H1 (cell line): Measurements from ENCODE around the gene STAT2. TPM values are rescaled to one million over a fixed set of nuclear protein-coding genes. Genes with fewer than 3 reads are reported as not detected.

ENCODE experiments used
- CTCF ChIA-PET: fragments of 300-600 bp; sonication (Branson Sonifier 250); formaldehyde crosslinking; loops from one replicate; lab custom pipeline; 2021; ENCODE audit not compliant: partially characterized antibody; lab: Charles Lee
- POLR2A ChIA-PET: fragments of 300-600 bp; sonication (Branson Sonifier 250); formaldehyde crosslinking; loops from one replicate; lab custom pipeline; 2021; ENCODE audit warnings: inconsistent platforms; ENCODE audit not compliant: partially characterized antibody; lab: Charles Lee
- DNase-seq, 2 experiments: peaks; one replicate each; pipeline versions ENCODE4 v3.0.0 to v3.0.0-alpha.2; 2010 to 2022; ENCODE audit warnings: low spot score in 2 of 2, low read depth in 1 of 2, mixed read lengths in 1 of 2
- FAIRE-seq: peaks from 2 replicates; lab custom pipeline; 2011; peaks lifted over from hg19 to GRCh38; lab: Jason Lieb, UNC
- H2AFZ ChIP-seq: 2 replicates; pipeline ENCODE4 v1.8.1; 2012; ENCODE audit warnings: low read length, inconsistent platforms
- H2AK5ac ChIP-seq: 2 replicates; pipeline ENCODE4 v1.6.1; 2013; ENCODE audit warnings: low read depth, low read length
- H2BK120ac ChIP-seq: replicated peaks from 2 replicates; pipeline ENCODE3; 2013; ENCODE audit warnings: low read depth, low read length, inconsistent platforms
- H2BK12ac ChIP-seq: 2 replicates; pipeline ENCODE4 v1.6.1; 2013; ENCODE audit warnings: low read depth, low read length
- H2BK15ac ChIP-seq: 2 replicates; pipeline ENCODE4 v1.6.1; 2013; ENCODE audit warnings: low read length
- H2BK20ac ChIP-seq: 2 replicates; pipeline ENCODE4 v1.6.1; 2013; ENCODE audit warnings: low read length
- H2BK5ac ChIP-seq: 2 replicates; pipeline ENCODE4 v1.6.1; 2013; ENCODE audit warnings: low read depth, low read length
- H3K14ac ChIP-seq: 2 replicates; pipeline ENCODE4 v1.6.1; 2013; ENCODE audit warnings: inconsistent platforms; ENCODE audit not compliant: insufficient read length
- H3K18ac ChIP-seq: 2 replicates; pipeline ENCODE4 v1.6.1; 2013; ENCODE audit warnings: low read length; ENCODE audit errors: extremely low read depth
- H3K23ac ChIP-seq: 2 replicates; pipeline ENCODE4 v1.6.1; 2013; ENCODE audit warnings: inconsistent platforms; ENCODE audit not compliant: insufficient read length
- H3K23me2 ChIP-seq: 2 replicates; pipeline ENCODE4 v1.6.1; 2013; ENCODE audit warnings: low read depth, low read length
- H3K27ac ChIP-seq: 2 replicates; pipeline ENCODE4 v1.6.1; 2011; ENCODE audit warnings: low read depth, low read length, inconsistent platforms
- H3K27me3 ChIP-seq, 4 experiments: replicated peaks in 1 of 4; 1 replicate in 1 of 4; 2 replicates in 3 of 4; pipeline versions ENCODE4 v1.6.1 to v1.8.1; 2011 to 2013; ENCODE audit warnings: low read length in 3 of 4, mild to moderate bottlenecking in 3 of 4, inconsistent platforms in 2 of 4, mixed read lengths in 2 of 4, moderate library complexity in 1 of 4; ENCODE audit not compliant: control insufficient read depth in 3 of 4, insufficient read depth in 3 of 4; ENCODE audit errors: extremely low read depth in 1 of 4
- H3K36me3 ChIP-seq, 4 experiments: 2 replicates each; pipeline versions ENCODE4 v1.6.1 to v1.8.1; 2011 to 2013; ENCODE audit warnings: mild to moderate bottlenecking in 4 of 4, low read length in 3 of 4, moderate library complexity in 2 of 4, control low read depth in 1 of 4, inconsistent platforms in 1 of 4; ENCODE audit not compliant: insufficient read depth in 4 of 4, control insufficient read depth in 2 of 4
- H3K4ac ChIP-seq: replicated peaks from 2 replicates; pipeline ENCODE3; 2013; ENCODE audit warnings: low read length, low read depth, mixed read lengths, inconsistent platforms; ENCODE audit not compliant: insufficient read length
- H3K4me1 ChIP-seq, 4 experiments: replicated peaks in 1 of 4; 1 replicate in 1 of 4; 2 replicates in 3 of 4; pipeline versions ENCODE4 v1.6.1 to v1.8.1; 2011 to 2013; ENCODE audit warnings: low read length in 3 of 4, inconsistent platforms in 2 of 4, mixed read lengths in 1 of 4; ENCODE audit not compliant: insufficient read depth in 4 of 4, control insufficient read depth in 3 of 4
- H3K4me2 ChIP-seq, 2 experiments: 2 replicates each; pipeline versions ENCODE4 v1.6.1 to v1.8.1; 2011 to 2013; ENCODE audit warnings: low read depth in 2 of 2, low read length in 2 of 2, control low read depth in 1 of 2, inconsistent platforms in 1 of 2, mild to moderate bottlenecking in 1 of 2; ENCODE audit not compliant: insufficient read depth in 1 of 2
- H3K4me3 ChIP-seq, 4 experiments: fragments of 200-600, 300-600 bp in 1 of 4; sonication (generic), shearing (Covaris generic), sonication (Bioruptor Twin) in 1 of 4; 2 replicates each; pipeline versions ENCODE4 v1.5.1 to v1.8.1; 2011 to 2016; ENCODE audit warnings: low read length in 4 of 4, low read depth in 3 of 4, control low read depth in 2 of 4, inconsistent platforms in 2 of 4, mild to moderate bottlenecking in 2 of 4, mixed read lengths in 1 of 4, moderate library complexity in 1 of 4; ENCODE audit not compliant: insufficient read depth in 2 of 4; ENCODE audit errors: extremely low read depth in 1 of 4
- H3K56ac ChIP-seq: replicated peaks from 2 replicates; pipeline ENCODE3; 2013; ENCODE audit warnings: low read depth, mild to moderate bottlenecking, mixed read lengths, low read length, inconsistent platforms; ENCODE audit not compliant: insufficient read length
- H3K79me1 ChIP-seq: 2 replicates; pipeline ENCODE4 v1.6.1; 2013; ENCODE audit warnings: low read depth, low read length, control low read depth
- H3K79me2 ChIP-seq, 2 experiments: 2 replicates each; pipeline versions ENCODE4 v1.6.1 to v1.8.1; 2012 to 2013; ENCODE audit warnings: low read length in 2 of 2, mild to moderate bottlenecking in 2 of 2, inconsistent platforms in 1 of 2; ENCODE audit not compliant: insufficient read depth in 2 of 2, control insufficient read depth in 1 of 2
- H3K9ac ChIP-seq, 4 experiments: replicated peaks in 1 of 4; 1 replicate in 1 of 4; 2 replicates in 3 of 4; pipeline versions ENCODE4 v1.6.1 to v1.8.1; 2011 to 2013; ENCODE audit warnings: low read depth in 3 of 4, low read length in 3 of 4, control low read depth in 2 of 4, mild to moderate bottlenecking in 2 of 4, moderate library complexity in 2 of 4, inconsistent platforms in 1 of 4; ENCODE audit errors: extremely low read depth in 1 of 4
- H3K9me3 ChIP-seq, 2 experiments: 2 replicates each; pipeline versions ENCODE4 v1.6.1 to v1.8.1; 2012 to 2013; ENCODE audit warnings: mild to moderate bottlenecking in 2 of 2, moderate library complexity in 2 of 2, control low read depth in 1 of 2, inconsistent platforms in 1 of 2, low read depth in 1 of 2, low read length in 1 of 2, mixed read lengths in 1 of 2; ENCODE audit not compliant: insufficient read depth in 2 of 2
- H4K20me1 ChIP-seq, 2 experiments: replicated peaks in 1 of 2; 2 replicates each; pipeline versions ENCODE3 to v1.8.1; 2011 to 2013; ENCODE audit warnings: inconsistent platforms in 2 of 2, low read length in 2 of 2, mild to moderate bottlenecking in 1 of 2; ENCODE audit not compliant: insufficient read depth in 2 of 2, control insufficient read depth in 1 of 2
- H4K5ac ChIP-seq: 2 replicates; pipeline ENCODE4 v1.6.1; 2013; ENCODE audit warnings: low read length, low read depth, mixed read lengths, inconsistent platforms; ENCODE audit not compliant: insufficient read length
- H4K8ac ChIP-seq: 2 replicates; pipeline ENCODE4 v1.8.0; 2013; ENCODE audit warnings: mild to moderate bottlenecking, moderate library complexity, low read length, inconsistent platforms; ENCODE audit not compliant: insufficient read depth; ENCODE audit errors: extremely low read depth
- H4K91ac ChIP-seq: replicated peaks from 2 replicates; pipeline ENCODE3; 2013; ENCODE audit warnings: low read length, mixed read lengths, inconsistent platforms; ENCODE audit not compliant: insufficient read length
- BRCA1 ChIP-seq: IDR thresholded peaks from 2 replicates; pipeline ENCODE4 v1.6.1; 2012; ENCODE audit warnings: low read depth, low read length, improper control_type of control experiment
- E2F6 ChIP-seq: IDR thresholded peaks from 2 replicates; pipeline ENCODE4 v1.6.1; 2012; ENCODE audit warnings: inconsistent platforms
- FOSL1 ChIP-seq: IDR thresholded peaks from 2 replicates; pipeline ENCODE4 v1.6.1; 2011; ENCODE audit warnings: mild to moderate bottlenecking, low read depth, low read length, moderate library complexity; ENCODE audit not compliant: insufficient read depth
- HDAC2 ChIP-seq, 2 experiments: fragments of 300-600 bp in 1 of 2; sonication (generic) in 1 of 2; IDR thresholded peaks; 2 replicates each; pipeline ENCODE4 v1.6.1; 2011 to 2012; ENCODE audit warnings: low read depth in 2 of 2, low read length in 2 of 2, mild to moderate bottlenecking in 2 of 2, moderate library complexity in 2 of 2, borderline replicate concordance in 1 of 2, inconsistent platforms in 1 of 2
- JUN ChIP-seq: IDR thresholded peaks from 2 replicates; pipeline ENCODE4 v1.6.1; 2011; ENCODE audit warnings: low read depth, mild to moderate bottlenecking, improper control_type of control experiment, low read length
- KDM5A ChIP-seq: fragments of 200-600 bp; IDR thresholded peaks from 2 replicates; pipeline ENCODE4 v1.7.1; 2012; ENCODE audit warnings: mild to moderate bottlenecking, low read length, inconsistent platforms, mixed read lengths
- RBBP5 ChIP-seq: IDR thresholded peaks from 2 replicates; pipeline ENCODE4 v1.7.1; 2012; ENCODE audit warnings: low read depth, mild to moderate bottlenecking, inconsistent platforms, low read length, moderate library complexity, borderline replicate concordance
- TCF12 ChIP-seq: IDR thresholded peaks from 2 replicates; pipeline ENCODE4 v1.6.1; 2011; ENCODE audit warnings: low read depth, mild to moderate bottlenecking, low read length
- WGBS, 2 experiments: shearing (Covaris generic) in 1 of 2; methylation state at CpG; one replicate each; pipeline versions ENCODE4 v1.1.6 to v1.1.7; 2013 to 2015; ENCODE audit warnings: low lambda C conversion rate in 2 of 2, mixed read lengths in 2 of 2, inconsistent platforms in 1 of 2, low coverage in 1 of 2, missing lambda C conversion rate in 1 of 2; ENCODE audit not compliant: insufficient replicate concordance in 2 of 2, insufficient coverage in 1 of 2, insufficient read length in 1 of 2; ENCODE audit errors: extremely low coverage in 1 of 2, missing lambda C conversion rate in 1 of 2; 5-methylcytosine and 5-hydroxymethylcytosine counted together
- polyA plus RNA-seq, 7 experiments: library from polyadenylated mRNA; depleted of rRNA in 3 of 7; stranded (reverse) in 5 of 7; unstranded in 2 of 7; fragments of >200 nt in 5 of 7; fragments of 200-250 nt in 2 of 7; gene quantifications; 1 replicate in 5 of 7; 2 replicates in 1 of 7; 4 replicates in 1 of 7; pipeline versions ENCODE4 v1.2.1 to v1.2.3, GENCODE V29; 2011 to 2013; ENCODE audit warnings: missing spikeins in 2 of 7, mixed read lengths in 2 of 7
- total RNA-seq: library from RNA; stranded (reverse); fragmentation: NEBNext Ultra II Directional; extraction: Animal tissue kit (Norgen Biotek cat#: 25700); gene quantifications from 2 replicates; pipeline ENCODE4 v1.2.1, GENCODE V29; 2021

Gene STAT2
- total and polyA plus RNA-seq, 2 of the 8 experiments (the other 6 are each of a cell fraction or from before 2014, with no cell fraction given) = 37.1 to 44.7 TPM

DNA sequence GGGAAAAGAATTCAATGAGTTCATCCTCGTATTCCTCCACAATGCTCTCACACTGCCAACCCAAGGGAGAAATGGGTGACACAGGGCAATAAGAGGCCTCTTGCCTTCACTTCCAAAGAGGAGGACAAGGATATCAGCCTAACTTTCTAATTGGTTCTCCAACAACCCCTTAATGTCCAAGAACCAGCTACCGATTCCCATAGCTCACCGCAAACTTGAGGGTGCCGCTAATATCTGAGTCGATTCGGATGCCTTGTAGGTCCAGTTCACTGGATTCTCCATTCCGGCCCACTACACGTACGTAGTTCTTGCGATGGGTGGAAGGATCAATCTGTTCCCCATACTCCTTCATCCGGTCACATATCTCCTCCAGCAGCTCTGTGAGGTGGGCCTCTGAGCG lies 48.9 kb downstream of the STAT2 start:
- Histone ChIP-seq H3K18ac (no peak overlapping the region), H3K36me3 (peaks cover 8 to 62% (median 46%) of the 10 kb centered on the region in 4 experiments; a peak in 7 of 8 replicates), H4K5ac (no peak overlapping the region), H3K56ac (no peak overlapping the region), H3K14ac (no peak overlapping the region), H2AK5ac (no peak overlapping the region), H3K9me3 (no peaks in the 10 kb centered on the region), H4K8ac (no peak overlapping the region), H3K27me3 (no peaks in the 10 kb centered on the region), H2BK120ac (no peak overlapping the region), H3K23ac (no peak overlapping the region), H2BK12ac (no peak overlapping the region), H2BK15ac (no peak overlapping the region), H4K20me1 (no peaks in the 10 kb centered on the region), H3K9ac (no peak overlapping the region), H3K4me1 (peaks cover 0 to 6% (median 3%) of the 10 kb centered on the region in 4 experiments; a peak in 5 of 7 replicates), H3K4me3 (no peak overlapping the region), H3K79me1 (peaks cover 4% of the 10 kb centered on the region), H2AFZ (no peak overlapping the region), H3K27ac (no peak overlapping the region), H2BK20ac (no peak overlapping the region), H2BK5ac (no peak overlapping the region), H3K23me2 (peaks cover 6% of the 10 kb centered on the region; the same call in 1 of the 2 replicates), H4K91ac (no peak overlapping the region), H3K79me2 (peaks cover 4 to 16% of the 10 kb centered on the region in 2 experiments; a peak in 3 of 4 replicates), H3K4ac (no peak overlapping the region), H3K4me2 (no peak overlapping the region)
- TF ChIP-seq BRCA1 = no peak
- no peak for TF ChIP-seq HDAC2 (IDR thresholded peaks at IDR 0.05; ENCODE audit: borderline replicate concordance in 1 of 2, low read depth in 2 of 2, low read length in 2 of 2)
- TF ChIP-seq TCF12 = no peak
- no peak for TF ChIP-seq RBBP5
- no peak for TF ChIP-seq JUN
- TF ChIP-seq E2F6 = no peak
- no peak for TF ChIP-seq KDM5A
- no peak for TF ChIP-seq FOSL1
- WGBS, 2 experiments = 97% methylated on average over 12 of the region's 12 CpGs; no CpG with 5 or more reads in 1 of the 2 experiments
- FAIRE-seq (no peak), DNase-seq (no peak)
- ChIA-PET POLR2A (interaction anchor here (1.0 to 2.6 kb wide), 10 partner anchors 10 to 153 kb away, joined by 3 to 11 read pairs (median 4); partner anchors contain the start of genes COQ10A and STAT2), CTCF (interaction anchor here (1.0 to 2.2 kb wide), 6 partner anchors 10 to 153 kb away, joined by 3 to 11 read pairs (median 4); partner anchors contain the start of gene APOF)
